HL-60/S4 treated with phorbol 12-myristate 13-acetate at 8.2 ng/mL for 4 days and 3 days (cell line): ENCODE measurements around the gene F8A1.
"Not testable (repeated sequence)": the region's sequence is repeated elsewhere in the genome, so short reads cannot be mapped to it uniquely, and the experiment has no call there.

Source experiments
- in situ Hi-C: fragments of 300-500 bp; cut with MboI; formaldehyde crosslinking; loops from 2 replicates; pipeline ENCODE4 v1.15.0; 2022; ENCODE audit warnings: low sequenced_read_pairs

The F8A1 gene

DNA sequence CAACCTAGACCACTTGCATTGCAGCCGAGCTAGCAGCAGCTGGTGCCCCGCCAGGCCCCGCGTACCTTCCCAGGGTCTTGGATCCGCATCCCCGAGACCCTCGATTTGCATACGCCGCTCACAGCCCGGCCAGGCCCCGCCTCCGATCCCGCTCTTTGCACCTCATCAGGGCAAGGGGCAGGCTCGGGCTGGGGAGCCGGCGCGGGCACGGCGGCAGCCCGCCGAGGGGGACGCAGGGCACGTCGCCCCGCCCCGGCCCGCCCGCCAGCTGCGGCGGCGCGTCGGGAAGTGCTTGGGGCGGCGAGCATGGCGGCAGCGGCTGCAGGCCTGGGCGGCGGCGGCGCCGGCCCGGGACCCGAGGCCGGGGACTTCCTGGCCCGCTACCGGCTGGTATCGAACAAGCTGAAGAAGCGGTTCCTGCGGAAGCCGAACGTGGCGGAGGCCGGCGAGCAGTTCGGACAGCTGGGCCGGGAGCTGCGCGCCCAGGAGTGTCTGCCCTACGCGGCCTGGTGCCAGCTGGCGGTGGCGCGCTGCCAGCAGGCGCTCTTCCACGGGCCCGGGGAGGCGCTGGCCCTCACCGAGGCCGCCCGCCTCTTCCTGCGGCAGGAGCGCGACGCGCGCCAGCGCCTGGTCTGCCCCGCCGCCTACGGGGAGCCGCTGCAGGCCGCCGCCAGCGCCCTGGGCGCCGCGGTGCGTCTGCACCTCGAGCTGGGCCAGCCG is at the start of gene F8A1:
TSS of gene F8A1 (plus strand) at position 287 of the 720 bp plus-strand sequence. CDS start at position 307, 20 bp downstream.
- in situ Hi-C loops = not testable (repeated sequence)

GRCh38 chrX:154840856-154841255 is 45.3 kb upstream of the F8A1 start:
- in situ Hi-C loops = loop anchor here (25.0 kb wide), 1 partner anchor 154 kb away; no protein-coding TSS in a partner anchor

DNA sequence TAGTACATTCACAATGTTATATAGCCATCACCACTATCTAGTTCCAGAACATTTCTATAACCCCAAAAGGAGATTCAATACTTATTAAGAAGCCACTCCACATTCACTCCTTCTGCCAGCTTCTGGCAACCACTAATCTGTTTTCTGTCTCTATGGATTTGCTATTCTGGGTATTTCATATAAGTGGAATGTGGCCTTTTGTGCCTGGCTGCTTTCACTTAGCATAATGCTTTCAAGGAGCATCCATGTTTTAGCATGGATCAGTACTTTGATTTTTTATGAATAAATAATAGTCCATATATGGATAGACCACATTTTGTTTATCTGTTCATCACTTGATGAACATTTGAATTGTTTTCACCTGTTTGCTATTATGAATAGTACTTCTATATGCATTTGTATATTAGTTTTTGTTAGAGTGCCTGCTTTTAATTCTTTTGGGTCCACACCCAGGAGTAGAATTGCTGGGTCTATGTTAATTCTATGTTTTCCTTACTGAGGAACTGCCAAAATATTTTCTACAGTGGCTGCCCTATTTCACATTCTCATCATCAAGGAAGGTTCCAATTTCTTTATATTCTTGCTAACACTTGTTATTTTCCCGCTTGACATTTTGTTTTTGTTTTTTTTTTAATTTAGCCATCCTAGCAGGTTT is 35.1 kb upstream of the F8A1 start:
- in situ Hi-C loops = no loop called here

DNA sequence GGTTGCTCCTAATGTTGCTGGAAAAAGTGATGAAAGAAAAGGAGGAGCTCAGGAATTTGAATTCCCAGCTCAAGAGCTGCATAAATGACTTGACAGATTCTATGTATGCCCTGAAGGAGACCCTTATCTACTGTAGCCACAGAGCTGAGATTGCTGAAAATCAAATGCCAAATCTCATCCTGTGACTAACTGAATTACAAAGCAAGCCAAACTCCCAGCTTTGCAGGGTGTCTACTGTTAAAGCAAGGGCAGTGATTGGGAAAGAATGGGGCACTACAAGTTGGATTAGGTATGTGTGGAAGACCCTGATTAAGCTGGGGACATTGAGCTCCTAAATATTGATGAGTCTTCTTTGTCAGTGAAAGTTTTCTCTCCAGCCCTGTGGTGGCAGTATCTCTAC is 30.9 kb upstream of the F8A1 start:
- in situ Hi-C loops = no loop called here

- in situ Hi-C loops = not testable (repeated sequence)
Measured at GRCh38 chrX:154868522-154868921, 17.6 kb upstream of the F8A1 start.

GRCh38 chrX:154873329-154873728 is 12.8 kb upstream of the F8A1 start:
- in situ Hi-C loops = no loop called here

- in situ Hi-C loops = not testable (repeated sequence)
Measured at GRCh38 chrX:154884069-154884468, 2.1 kb upstream of the F8A1 start.

GRCh38 chrX:154885057-154885456 is 1.1 kb upstream of the F8A1 start:
- in situ Hi-C loops = not testable (repeated sequence)

- in situ Hi-C loops = not testable (repeated sequence)
Measured at GRCh38 chrX:154885549-154885948, 606 bp upstream of the F8A1 start.

GRCh38 chrX:154886789-154887221 is 650 bp downstream of the F8A1 start:
- in situ Hi-C loops = not testable (repeated sequence)

DNA sequence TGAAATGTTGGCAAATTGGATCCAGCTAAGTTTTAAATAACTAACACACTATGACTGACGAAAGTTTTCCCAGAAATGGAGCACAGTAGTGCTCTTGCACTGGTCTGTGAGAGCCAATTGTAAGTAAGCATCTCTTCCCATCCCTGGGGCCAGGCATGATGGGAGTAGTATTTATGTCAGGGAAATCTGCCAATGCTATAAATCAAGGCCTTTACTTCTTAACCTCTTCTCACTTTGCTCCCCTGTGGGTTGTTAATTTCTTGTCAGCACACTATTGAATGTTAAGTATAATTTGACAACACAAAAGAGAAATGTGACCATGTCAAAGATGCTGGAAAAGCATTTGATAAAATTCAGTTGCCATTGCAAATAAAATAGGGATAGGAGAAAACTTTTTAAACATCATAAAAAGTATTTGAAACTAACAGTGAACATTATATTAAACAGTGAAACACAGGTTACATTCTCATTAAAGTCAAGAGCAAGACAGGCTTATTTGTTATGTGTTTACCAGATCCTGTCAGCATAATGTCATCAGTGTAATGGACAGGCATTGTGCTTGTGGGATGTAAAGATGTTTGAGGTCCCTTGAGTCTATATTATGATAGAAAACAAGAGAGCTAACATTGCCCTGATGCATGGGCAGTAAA is 5.0 kb downstream of the F8A1 start:
- in situ Hi-C loops = no loop called here

DNA sequence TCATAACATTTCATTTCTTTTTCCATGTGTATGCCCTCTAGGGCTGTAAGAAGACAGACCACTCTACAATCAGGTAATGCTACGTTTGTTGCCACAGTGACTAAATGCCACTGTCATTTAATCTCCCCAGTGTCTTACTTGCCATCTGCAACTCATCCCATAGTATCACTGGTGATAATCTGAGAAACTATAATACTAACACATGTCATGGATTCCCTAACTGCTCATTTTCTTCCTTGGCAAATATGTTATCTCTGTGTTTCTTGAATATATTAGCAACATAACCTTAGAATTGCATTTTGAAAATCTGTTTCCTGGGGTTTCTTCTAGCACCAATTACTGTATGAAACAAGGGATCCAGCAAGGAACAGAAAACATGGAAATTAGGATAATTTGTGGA is 6.1 kb downstream of the F8A1 start:
- in situ Hi-C loops = no loop called here

DNA sequence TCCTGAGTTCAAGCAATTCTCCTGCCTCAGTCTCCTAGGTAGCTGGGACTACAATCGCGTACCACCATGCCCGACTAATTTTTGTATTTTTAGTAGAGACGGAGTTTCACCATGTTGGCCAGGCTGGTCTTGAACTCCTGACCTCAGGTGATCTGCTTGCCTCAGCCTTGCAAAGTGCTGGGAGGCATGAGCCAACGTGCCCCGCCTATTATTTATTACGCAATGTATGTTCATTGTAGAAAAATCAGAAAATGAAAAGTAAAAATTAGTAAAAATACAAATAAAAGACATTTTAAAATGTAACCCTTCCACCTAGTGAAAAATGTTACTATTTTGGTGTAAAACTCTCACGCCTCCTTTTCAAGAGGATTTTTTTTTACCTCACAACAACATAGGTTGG is 14.2 kb downstream of the F8A1 start:
- in situ Hi-C loops = no loop called here

- in situ Hi-C loops = no loop called here
Measured at GRCh38 chrX:154902408-154902807, 16.3 kb downstream of the F8A1 start.

- in situ Hi-C loops = no loop called here
Measured at GRCh38 chrX:154908821-154909220, 22.7 kb downstream of the F8A1 start.

- in situ Hi-C loops = not testable (repeated sequence)
Measured at GRCh38 chrX:154910048-154910447, 23.9 kb downstream of the F8A1 start.

- in situ Hi-C loops = not testable (repeated sequence)
Measured at GRCh38 chrX:154910528-154910927, 24.4 kb downstream of the F8A1 start.

DNA sequence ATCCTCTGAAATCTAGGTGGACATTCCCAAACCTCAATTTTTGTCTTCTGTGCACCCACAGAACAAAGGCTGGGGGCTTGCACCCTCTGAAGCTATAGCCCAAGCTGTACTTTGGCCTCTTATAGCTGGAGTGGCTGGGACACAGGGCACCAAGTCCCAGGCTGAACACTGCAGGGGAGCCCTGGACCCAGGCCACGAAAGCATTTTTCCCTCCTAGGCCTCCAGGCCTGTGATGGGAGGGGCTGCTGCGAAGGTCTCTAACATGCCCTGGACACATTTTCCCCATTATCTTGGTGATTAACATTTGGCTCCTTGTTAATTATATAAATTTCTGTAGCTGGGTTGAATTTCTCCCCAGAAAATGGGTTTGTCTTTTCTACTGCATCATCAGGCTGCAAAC is 27.9 kb downstream of the F8A1 start:
- in situ Hi-C loops = no loop called here

DNA sequence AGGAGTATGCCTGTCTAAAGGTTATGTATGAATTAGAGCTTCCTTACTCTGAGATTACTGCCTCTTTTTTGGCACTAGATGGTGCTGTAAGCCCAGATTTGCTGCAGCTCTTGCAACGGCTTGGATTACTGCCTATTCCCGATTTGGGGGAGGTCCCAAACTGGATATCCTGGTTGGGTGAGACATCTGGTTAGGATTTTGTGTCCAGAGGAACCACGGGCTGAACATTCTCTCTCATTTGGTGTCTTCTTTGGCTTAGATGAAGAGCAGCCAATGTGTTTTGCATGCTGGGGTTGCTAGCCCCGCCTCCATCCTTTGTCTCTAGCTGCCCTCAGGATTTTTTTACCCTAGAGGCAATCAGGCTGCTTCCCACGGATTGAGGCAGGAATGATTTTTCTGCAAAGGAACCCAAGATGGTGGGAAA is 31.9 kb downstream of the F8A1 start:
- in situ Hi-C loops = no loop called here

DNA sequence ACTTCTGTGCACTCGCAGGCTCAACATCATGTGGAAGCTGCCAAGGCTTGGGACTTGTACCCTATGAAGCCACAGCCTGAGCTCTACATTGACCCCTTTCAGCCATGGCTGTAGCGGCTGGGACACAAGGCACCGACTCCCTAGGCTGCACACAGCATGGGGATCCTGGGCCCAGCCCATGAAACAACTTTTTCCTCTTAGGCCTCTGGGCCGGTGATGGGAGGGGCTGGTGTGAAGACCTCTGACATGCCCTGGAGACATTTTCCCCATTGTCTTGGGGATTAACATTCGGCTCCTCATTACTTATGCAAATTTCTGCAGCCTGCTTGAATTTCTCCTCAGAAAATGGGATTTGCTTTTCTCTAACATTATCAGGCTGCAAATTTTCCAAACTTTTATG is 38.6 kb downstream of the F8A1 start:
- in situ Hi-C loops = not testable (repeated sequence)
